A673 (cell line): ENCODE data around the gene PHLDB2.

Experiments
- CTCF ChIP-seq: fragments of 300-800, 200-600 bp; sonication (generic); conservative IDR thresholded peaks from 2 replicates; pipeline ENCODE4 v1.5.1; 2017; ENCODE audit warnings: low read depth, mild to moderate bottlenecking, antibody characterized with exemption, low read length, moderate library complexity, mixed read lengths
- EZH2 ChIP-seq: fragments of 200-600 bp; sonication (generic); IDR thresholded peaks from 2 replicates; pipeline ENCODE4 v1.6.1; 2017; ENCODE audit warnings: borderline replicate concordance, low read depth, mild to moderate bottlenecking, mixed read lengths, antibody characterized with exemption, low read length; ENCODE audit not compliant: poor library complexity, severe bottlenecking

GRCh38 chr3:112003321-112004080 lies 144.4 kb downstream of the PHLDB2 start:
- no peak for TF ChIP-seq EZH2
- TF ChIP-seq CTCF = no peak
